Measurements from ENCODE around the gene RGMA. TPM values are rescaled to one million over a fixed set of nuclear protein-coding genes. Genes with fewer than 3 reads are reported as not detected.

RGMA gene
- total and polyA plus RNA-seq, 2 of the 8 experiments (the other 6 are each of a cell fraction or from before 2014, with no cell fraction given), result 19.9 to 39.8 TPM

DNA sequence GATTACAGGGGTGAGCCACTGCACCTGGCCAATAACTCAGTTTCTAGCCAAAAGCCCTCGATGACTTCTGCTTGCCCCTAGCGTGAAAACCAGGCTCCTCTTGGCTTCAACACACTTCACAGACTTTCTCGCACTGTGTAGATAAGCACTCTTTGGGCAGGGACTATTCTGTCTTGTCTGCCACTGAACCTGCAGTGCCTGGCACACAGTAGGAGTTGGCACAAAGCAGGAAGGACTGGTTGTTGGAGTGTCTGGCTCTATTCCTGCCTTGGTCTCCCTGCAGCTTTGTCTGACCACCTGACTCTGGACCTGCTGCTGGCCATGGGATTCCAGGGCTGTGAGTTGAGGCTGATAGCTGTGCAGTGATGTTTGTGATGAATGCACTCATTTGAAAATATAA is 46.4 kb upstream of the RGMA start (continued):
- no peak for TF ChIP-seq POLR2AphosphoS5 (IDR thresholded peaks at IDR 0.05; ENCODE audit: low read depth, low read length)
- no peak for TF ChIP-seq JUND (IDR thresholded peaks at IDR 0.05; ENCODE audit: low read length)
- no peak for TF ChIP-seq BACH1 (IDR thresholded peaks at IDR 0.05; ENCODE audit: low read length)
- no peak for TF ChIP-seq SP1 (IDR thresholded peaks at IDR 0.05; ENCODE audit: low read depth, low read length)
- TF ChIP-seq SUZ12 (IDR thresholded peaks at IDR 0.05; ENCODE audit: low read length), result no peak

All from H1 (cell line).